Muscle of arm (tissue), 12 donors: ENCODE measurements around the gene TRMT5. TPM values are rescaled to one million over a fixed set of nuclear protein-coding genes. Genes with fewer than 3 reads are reported as not detected.

ENCODE experiments used
- polyA plus RNA-seq, 12 donors: library from polyadenylated mRNA; unstranded; fragments of 120-200 nt; gene quantifications; one replicate each; pipeline ENCODE4 v1.2.1, GENCODE V29; 2013; ENCODE audit not compliant: insufficient read length in 12 of 12

The TRMT5 gene
- polyA plus RNA-seq, 12 donors: 11.8 to 24.3 (median 20.3) TPM; not detected in 1

Other genes with a start within 250 kb of the TRMT5 start
- gene MNAT1, start 246.3 kb downstream of the TRMT5 start, polyA plus RNA-seq: 10 to 100 TPM in 11 of 12 donors, not detected in 1; 42.5 to 65.9 (median 57.4) TPM
- gene SLC38A6, start 166 bp upstream of the TRMT5 start, polyA plus RNA-seq: 10 to 100 TPM in 10 of 12 donors, 1 to 10 TPM in 1, not detected in 1; 9.4 to 25.3 (median 18.2) TPM